ENCODE measurements around the gene SCARB1.

Gene SCARB1

GRCh38 chr12:124852911-124853427 lies 10.7 kb downstream of the SCARB1 start:
- POLR2A ChIA-PET, result interaction anchor here (0.7 to 0.9 kb wide), 2 partner anchors 10 to 33 kb away, joined by 3 to 10 read pairs; no protein-coding TSS in a partner anchor
- H3K27ac ChIP-seq (ENCODE audit: extremely low read depth, low read depth, low read length), result no peak overlapping the region
- H3K36me3 ChIP-seq (ENCODE audit: control insufficient read depth in 2 of 2, insufficient read depth in 1 of 2, low read length in 2 of 2), result peaks cover 0 to 7% of the 10 kb centered on the region in 2 experiments; a peak in 2 of 3 replicates
- CTCF ChIA-PET, result interaction anchor here (0.6 kb wide), 1 partner anchor 16 kb away, joined by 3 read pairs; no protein-coding TSS in a partner anchor
- no peak overlapping the region for H3K4me3 ChIP-seq (ENCODE audit: low read depth, low read length)
- no peaks in the 10 kb centered on the region for H3K9me3 ChIP-seq (ENCODE audit: control insufficient read depth, insufficient read depth, low read depth, low read length)
- TF ChIP-seq ZSCAN16 (tag by site-specific recombination; IDR thresholded peaks at IDR 0.05), result no peak
- peak; percentile 47 for TF ChIP-seq ZNF623 (tag by site-specific recombination; IDR thresholded peaks at IDR 0.05)
- TF ChIP-seq ZBTB48 (tag by site-specific recombination; IDR thresholded peaks at IDR 0.05), result no peak
- TF ChIP-seq REPIN1 (tag by site-specific recombination; IDR thresholded peaks at IDR 0.05; ENCODE audit: low read depth), result no peak
- TF ChIP-seq ZNF768 (tag by site-specific recombination; IDR thresholded peaks at IDR 0.05), result no peak
- TF ChIP-seq ZNF521 (tag by site-specific recombination; IDR thresholded peaks at IDR 0.05), result no peak
- H3K4me1 ChIP-seq (ENCODE audit: control insufficient read depth, insufficient read depth, low read length), result no peaks in the 10 kb centered on the region

GRCh38 chr12:124852329-124852831 lies 11.3 kb downstream of the SCARB1 start:
- no peaks in the 10 kb centered on the region for H3K9me3 ChIP-seq (ENCODE audit: control insufficient read depth, insufficient read depth, low read depth, low read length)
- H3K4me3 ChIP-seq (ENCODE audit: low read depth, low read length), result no peak overlapping the region
- no peak overlapping the region for H3K27ac ChIP-seq (ENCODE audit: extremely low read depth, low read depth, low read length)
- ChIA-PET CTCF (interaction anchor here (0.6 kb wide), 1 partner anchor 15 kb away, joined by 3 read pairs; no protein-coding TSS in a partner anchor), POLR2A (interaction anchor here (0.9 kb wide), 1 partner anchor 10 kb away, joined by 3 read pairs; no protein-coding TSS in a partner anchor)
- H3K4me1 ChIP-seq (ENCODE audit: control insufficient read depth, insufficient read depth, low read length), result no peaks in the 10 kb centered on the region
- H3K36me3 ChIP-seq (ENCODE audit: control insufficient read depth in 2 of 2, insufficient read depth in 1 of 2, low read length in 2 of 2), result peaks cover 0 to 5% of the 10 kb centered on the region in 2 experiments; a peak in 2 of 3 replicates
- TF ChIP-seq ZFHX2 (tag by site-specific recombination; conservative IDR thresholded peaks at IDR 0.05) (no peak), INSM2 (tag by site-specific recombination; IDR thresholded peaks at IDR 0.05) (no peak), ZNF140 (tag by site-specific recombination; IDR thresholded peaks at IDR 0.05) (no peak), AEBP2 (tag by site-specific recombination; IDR thresholded peaks at IDR 0.05; ENCODE audit: borderline replicate concordance) (no peak), YY2 (tag by site-specific recombination; IDR thresholded peaks at IDR 0.05) (no peak), ZNF19 (tag by site-specific recombination; IDR thresholded peaks at IDR 0.05; ENCODE audit: low read depth) (no peak), KLF10 (tag by site-specific recombination; IDR thresholded peaks at IDR 0.05) (no peak), ZBTB26 (tag by site-specific recombination; optimal IDR thresholded peaks at IDR 0.05) (no peak), ZNF621 (tag by site-specific recombination; IDR thresholded peaks at IDR 0.05) (no peak), ZNF404 (tag by site-specific recombination; IDR thresholded peaks at IDR 0.05) (no peak), REPIN1 (tag by site-specific recombination; IDR thresholded peaks at IDR 0.05; ENCODE audit: low read depth) (no peak)
- TF ChIP-seq, protein P1, sequence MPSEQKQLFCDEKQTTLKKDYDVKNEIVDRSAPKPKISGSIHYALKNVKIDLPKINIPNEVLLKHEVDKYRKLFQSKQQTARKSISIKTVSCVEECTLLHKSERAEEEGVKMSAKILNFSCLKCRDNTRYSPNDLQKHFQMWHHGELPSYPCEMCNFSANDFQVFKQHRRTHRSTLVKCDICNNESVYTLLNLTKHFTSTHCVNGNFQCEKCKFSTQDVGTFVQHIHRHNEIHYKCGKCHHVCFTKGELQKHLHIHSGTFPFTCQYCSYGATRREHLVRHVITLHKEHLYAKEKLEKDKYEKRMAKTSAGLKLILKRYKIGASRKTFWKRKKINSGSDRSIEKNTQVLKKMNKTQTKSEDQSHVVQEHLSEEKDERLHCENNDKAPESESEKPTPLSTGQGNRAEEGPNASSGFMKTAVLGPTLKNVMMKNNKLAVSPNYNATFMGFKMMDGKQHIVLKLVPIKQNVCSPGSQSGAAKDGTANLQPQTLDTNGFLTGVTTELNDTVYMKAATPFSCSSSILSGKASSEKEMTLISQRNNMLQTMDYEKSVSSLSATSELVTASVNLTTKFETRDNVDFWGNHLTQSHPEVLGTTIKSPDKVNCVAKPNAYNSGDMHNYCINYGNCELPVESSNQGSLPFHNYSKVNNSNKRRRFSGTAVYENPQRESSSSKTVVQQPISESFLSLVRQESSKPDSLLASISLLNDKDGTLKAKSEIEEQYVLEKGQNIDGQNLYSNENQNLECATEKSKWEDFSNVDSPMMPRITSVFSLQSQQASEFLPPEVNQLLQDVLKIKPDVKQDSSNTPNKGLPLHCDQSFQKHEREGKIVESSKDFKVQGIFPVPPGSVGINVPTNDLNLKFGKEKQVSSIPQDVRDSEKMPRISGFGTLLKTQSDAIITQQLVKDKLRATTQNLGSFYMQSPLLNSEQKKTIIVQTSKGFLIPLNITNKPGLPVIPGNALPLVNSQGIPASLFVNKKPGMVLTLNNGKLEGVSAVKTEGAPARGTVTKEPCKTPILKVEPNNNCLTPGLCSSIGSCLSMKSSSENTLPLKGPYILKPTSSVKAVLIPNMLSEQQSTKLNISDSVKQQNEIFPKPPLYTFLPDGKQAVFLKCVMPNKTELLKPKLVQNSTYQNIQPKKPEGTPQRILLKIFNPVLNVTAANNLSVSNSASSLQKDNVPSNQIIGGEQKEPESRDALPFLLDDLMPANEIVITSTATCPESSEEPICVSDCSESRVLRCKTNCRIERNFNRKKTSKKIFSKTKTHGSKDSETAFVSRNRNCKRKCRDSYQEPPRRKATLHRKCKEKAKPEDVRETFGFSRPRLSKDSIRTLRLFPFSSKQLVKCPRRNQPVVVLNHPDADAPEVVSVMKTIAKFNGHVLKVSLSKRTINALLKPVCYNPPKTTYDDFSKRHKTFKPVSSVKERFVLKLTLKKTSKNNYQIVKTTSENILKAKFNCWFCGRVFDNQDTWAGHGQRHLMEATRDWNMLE (tag by site-specific recombination; conservative IDR thresholded peaks at IDR 0.05; ENCODE audit: low read depth), result no peak
- TF ChIP-seq, protein P2, sequence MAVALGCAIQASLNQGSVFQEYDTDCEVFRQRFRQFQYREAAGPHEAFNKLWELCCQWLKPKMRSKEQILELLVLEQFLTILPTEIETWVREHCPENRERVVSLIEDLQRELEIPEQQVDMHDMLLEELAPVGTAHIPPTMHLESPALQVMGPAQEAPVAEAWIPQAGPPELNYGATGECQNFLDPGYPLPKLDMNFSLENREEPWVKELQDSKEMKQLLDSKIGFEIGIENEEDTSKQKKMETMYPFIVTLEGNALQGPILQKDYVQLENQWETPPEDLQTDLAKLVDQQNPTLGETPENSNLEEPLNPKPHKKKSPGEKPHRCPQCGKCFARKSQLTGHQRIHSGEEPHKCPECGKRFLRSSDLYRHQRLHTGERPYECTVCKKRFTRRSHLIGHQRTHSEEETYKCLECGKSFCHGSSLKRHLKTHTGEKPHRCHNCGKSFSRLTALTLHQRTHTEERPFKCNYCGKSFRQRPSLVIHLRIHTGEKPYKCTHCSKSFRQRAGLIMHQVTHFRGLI (tag by site-specific recombination; IDR thresholded peaks at IDR 0.05), result no peak
- TF ChIP-seq, protein P3, sequence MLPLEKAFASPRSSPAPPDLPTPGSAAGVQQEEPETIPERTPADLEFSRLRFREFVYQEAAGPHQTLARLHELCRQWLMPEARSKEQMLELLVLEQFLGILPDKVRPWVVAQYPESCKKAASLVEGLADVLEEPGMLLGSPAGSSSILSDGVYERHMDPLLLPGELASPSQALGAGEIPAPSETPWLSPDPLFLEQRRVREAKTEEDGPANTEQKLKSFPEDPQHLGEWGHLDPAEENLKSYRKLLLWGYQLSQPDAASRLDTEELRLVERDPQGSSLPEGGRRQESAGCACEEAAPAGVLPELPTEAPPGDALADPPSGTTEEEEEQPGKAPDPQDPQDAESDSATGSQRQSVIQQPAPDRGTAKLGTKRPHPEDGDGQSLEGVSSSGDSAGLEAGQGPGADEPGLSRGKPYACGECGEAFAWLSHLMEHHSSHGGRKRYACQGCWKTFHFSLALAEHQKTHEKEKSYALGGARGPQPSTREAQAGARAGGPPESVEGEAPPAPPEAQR (tag by site-specific recombination; IDR thresholded peaks at IDR 0.05), result no peak
- TF ChIP-seq, protein P4, sequence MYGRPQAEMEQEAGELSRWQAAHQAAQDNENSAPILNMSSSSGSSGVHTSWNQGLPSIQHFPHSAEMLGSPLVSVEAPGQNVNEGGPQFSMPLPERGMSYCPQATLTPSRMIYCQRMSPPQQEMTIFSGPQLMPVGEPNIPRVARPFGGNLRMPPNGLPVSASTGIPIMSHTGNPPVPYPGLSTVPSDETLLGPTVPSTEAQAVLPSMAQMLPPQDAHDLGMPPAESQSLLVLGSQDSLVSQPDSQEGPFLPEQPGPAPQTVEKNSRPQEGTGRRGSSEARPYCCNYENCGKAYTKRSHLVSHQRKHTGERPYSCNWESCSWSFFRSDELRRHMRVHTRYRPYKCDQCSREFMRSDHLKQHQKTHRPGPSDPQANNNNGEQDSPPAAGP (tag by site-specific recombination; IDR thresholded peaks at IDR 0.05), result no peak
